ENCODE measurements around the gene NPC1L1. TPM values are rescaled to one million over a fixed set of nuclear protein-coding genes. Genes with fewer than 3 reads are reported as not detected.
A peak's percentile ranks its signal among the peaks of the same experiment; 100 is the strongest.
"Not testable (repeated sequence)": the region's sequence is repeated elsewhere in the genome, so short reads cannot be mapped to it uniquely, and the experiment has no call there.

The NPC1L1 gene
- total RNA-seq, 2 donors from 2014 or later, result 0.32 TPM; not detected in 1

- Mint-ChIP-seq H3K9me3 (no peaks in the 10 kb centered on the region), H3K4me1 (no peaks in the 10 kb centered on the region), H3K4me3 (no peak overlapping the region), H3K27me3 (peaks cover 4% of the 10 kb centered on the region), H3K36me3 (ENCODE audit: low read depth) (no peaks in the 10 kb centered on the region), H3K27ac (no peak overlapping the region)
- ATAC-seq (replicated peaks), result no peak
Measured at GRCh38 chr7:44511236-44511635, 29.9 kb downstream of the NPC1L1 start.

GRCh38 chr7:44508328-44509030 is 32.7 kb downstream of the NPC1L1 start:
- H3K4me3 Mint-ChIP-seq, result peak overlapping the region; percentile 19
- H3K4me1 Mint-ChIP-seq, result no peaks in the 10 kb centered on the region
- ATAC-seq (replicated peaks), result peak; percentile 64
- peaks cover 4% of the 10 kb centered on the region for H3K9me3 Mint-ChIP-seq
- H3K27ac Mint-ChIP-seq, result peak overlapping the region; percentile 77
- H3K36me3 Mint-ChIP-seq (ENCODE audit: low read depth), result no peaks in the 10 kb centered on the region
- peaks cover 4% of the 10 kb centered on the region for H3K27me3 Mint-ChIP-seq

DNA sequence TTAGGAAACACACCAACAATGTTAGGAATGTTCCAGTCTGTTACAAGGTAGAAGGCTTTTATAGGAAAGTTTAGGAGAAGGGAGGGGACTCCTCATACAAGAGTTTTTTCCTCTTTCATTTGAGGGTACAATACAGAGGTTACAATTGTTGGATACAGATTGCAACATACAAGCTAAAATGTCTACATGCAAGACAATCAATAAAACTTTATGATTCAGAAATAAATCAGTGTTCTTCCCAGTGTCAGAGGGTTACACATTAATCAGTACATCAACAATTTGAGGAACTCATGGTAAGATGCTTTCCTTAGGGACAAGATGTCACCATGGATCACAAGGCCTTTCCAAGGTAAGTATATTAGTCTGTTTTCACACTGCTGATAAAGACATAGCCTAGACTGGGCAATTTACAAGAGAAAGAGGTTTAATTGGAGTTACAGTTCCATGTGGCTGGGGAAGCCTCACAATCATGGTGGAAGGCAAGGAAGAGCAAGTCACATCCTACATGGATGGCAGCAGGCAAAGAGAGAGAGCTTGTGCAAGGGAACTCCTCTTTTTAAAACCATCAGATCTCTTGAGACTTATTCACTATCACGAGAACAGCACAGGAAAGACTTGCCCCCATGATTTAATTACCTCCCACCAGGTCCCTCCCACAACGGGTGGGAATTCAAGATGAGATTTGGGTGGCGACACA is 34.4 kb downstream of the NPC1L1 start:
- not testable (repeated sequence) for H3K36me3 Mint-ChIP-seq (ENCODE audit: low read depth); H3K9me3 Mint-ChIP-seq; H3K27ac Mint-ChIP-seq; H3K4me3 Mint-ChIP-seq; H3K4me1 Mint-ChIP-seq; ATAC-seq (replicated peaks); H3K27me3 Mint-ChIP-seq

GRCh38 chr7:44505595-44505994 is 35.5 kb downstream of the NPC1L1 start:
- Mint-ChIP-seq H3K36me3 (ENCODE audit: low read depth) (no peaks in the 10 kb centered on the region), H3K27ac (no peak overlapping the region), H3K9me3 (peaks cover 4% of the 10 kb centered on the region), H3K4me3 (no peak overlapping the region), H3K27me3 (no peaks in the 10 kb centered on the region), H3K4me1 (no peaks in the 10 kb centered on the region)
- ATAC-seq (replicated peaks), result peak; percentile 37

DNA sequence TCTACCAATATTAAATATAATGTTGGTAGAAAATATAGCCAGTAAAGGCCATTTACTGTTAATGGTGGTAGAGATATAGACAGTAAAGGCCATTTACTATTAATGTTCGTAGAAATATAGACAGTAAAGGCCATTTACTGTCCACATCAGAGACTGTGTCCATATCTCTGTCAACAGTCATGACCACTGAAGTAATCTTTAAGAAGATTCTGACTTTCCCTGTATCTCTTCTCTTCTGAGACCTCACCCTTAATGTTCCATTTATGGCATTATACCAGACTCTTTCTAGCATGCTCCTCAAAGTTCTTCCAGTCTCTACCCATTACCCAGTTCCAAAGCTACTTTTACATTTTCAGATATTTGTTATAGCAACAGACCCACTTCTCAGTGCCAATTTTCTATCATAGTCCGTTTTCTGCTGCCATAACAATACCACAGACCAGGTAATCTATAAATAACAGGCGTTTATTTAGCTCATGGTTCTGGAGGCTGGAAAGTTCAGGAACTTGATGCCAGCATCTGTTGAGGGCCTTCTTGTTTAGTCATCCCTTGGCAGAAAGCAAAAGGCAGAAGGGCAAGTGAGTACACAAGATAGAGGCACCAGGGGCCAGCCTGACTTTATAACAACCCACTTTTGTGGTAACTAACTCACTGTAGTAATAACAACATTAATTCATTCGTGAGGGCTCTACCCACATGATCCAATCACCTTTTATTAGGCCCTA is 42.7 kb downstream of the NPC1L1 start:
- no peaks in the 10 kb centered on the region for H3K4me1 Mint-ChIP-seq
- H3K4me3 Mint-ChIP-seq, result no peak overlapping the region
- ATAC-seq (replicated peaks), result no peak

GRCh38 chr7:44497155-44498027 is 43.7 kb downstream of the NPC1L1 start:
- Mint-ChIP-seq H3K27me3 (no peaks in the 10 kb centered on the region), H3K4me3 (no peak overlapping the region), H3K9me3 (no peaks in the 10 kb centered on the region), H3K4me1 (no peaks in the 10 kb centered on the region), H3K36me3 (ENCODE audit: low read depth) (no peaks in the 10 kb centered on the region), H3K27ac (no peak overlapping the region)
- no peak for ATAC-seq (replicated peaks)

More for the DNA sequence above, 42.7 kb downstream of the NPC1L1 start:
- no peak overlapping the region for H3K27ac Mint-ChIP-seq
- no peaks in the 10 kb centered on the region for H3K27me3 Mint-ChIP-seq
- H3K9me3 Mint-ChIP-seq, result no peaks in the 10 kb centered on the region
- no peaks in the 10 kb centered on the region for H3K36me3 Mint-ChIP-seq (ENCODE audit: low read depth)

- H3K27me3 Mint-ChIP-seq, result no peaks in the 10 kb centered on the region
- no peaks in the 10 kb centered on the region for H3K36me3 Mint-ChIP-seq (ENCODE audit: low read depth)
- no peak overlapping the region for H3K27ac Mint-ChIP-seq
- no peaks in the 10 kb centered on the region for H3K4me1 Mint-ChIP-seq
- ATAC-seq (replicated peaks), result no peak
- no peaks in the 10 kb centered on the region for H3K9me3 Mint-ChIP-seq
- no peak overlapping the region for H3K4me3 Mint-ChIP-seq
Measured at GRCh38 chr7:44496385-44496784, 44.7 kb downstream of the NPC1L1 start.

DNA sequence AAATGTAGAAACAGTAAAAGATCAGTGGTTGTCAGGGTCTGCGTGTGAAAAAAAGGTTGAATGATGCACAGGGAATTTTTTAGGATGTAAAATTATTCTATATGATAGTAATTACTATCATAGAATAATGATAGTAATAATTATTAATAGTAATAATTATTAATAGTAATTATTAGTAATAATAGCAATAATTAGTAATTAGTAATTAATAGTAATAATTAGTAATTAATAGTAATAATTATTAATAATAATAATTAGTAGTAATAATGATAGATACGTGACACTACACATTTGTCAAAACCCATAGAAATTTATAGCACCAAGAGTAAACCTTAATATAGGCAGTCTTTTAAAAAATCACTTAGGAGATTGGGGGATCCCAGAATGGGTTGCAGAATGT is 46.2 kb downstream of the NPC1L1 start:
- no peak overlapping the region for H3K27ac Mint-ChIP-seq
- no peak for ATAC-seq (replicated peaks)
- H3K27me3 Mint-ChIP-seq, result no peaks in the 10 kb centered on the region
- H3K9me3 Mint-ChIP-seq, result no peaks in the 10 kb centered on the region
- no peak overlapping the region for H3K4me3 Mint-ChIP-seq
- H3K36me3 Mint-ChIP-seq (ENCODE audit: low read depth), result peaks cover 2% of the 10 kb centered on the region
- peaks cover 5% of the 10 kb centered on the region for H3K4me1 Mint-ChIP-seq

- H3K27ac Mint-ChIP-seq, result peak overlapping the region; percentile 87
- H3K4me1 Mint-ChIP-seq, result peaks cover 23% of the 10 kb centered on the region
- H3K4me3 Mint-ChIP-seq, result peak overlapping the region; percentile 85
- ATAC-seq (replicated peaks), result no peak
- no peaks in the 10 kb centered on the region for H3K27me3 Mint-ChIP-seq
- H3K9me3 Mint-ChIP-seq, result no peaks in the 10 kb centered on the region
- peaks cover 29% of the 10 kb centered on the region for H3K36me3 Mint-ChIP-seq (ENCODE audit: low read depth)
Measured at GRCh38 chr7:44491229-44491628, 49.9 kb downstream of the NPC1L1 start.

GRCh38 chr7:44490351-44491200 is 50.6 kb downstream of the NPC1L1 start, which contains the start of gene NUDCD3:
Gene NUDCD3 (minus strand): TSS chr7:44490658. CDS start chr7:44490600, 58 bp downstream.
- Mint-ChIP-seq H3K4me1 (peaks cover 29% of the 10 kb centered on the region), H3K36me3 (ENCODE audit: low read depth) (peaks cover 35% of the 10 kb centered on the region), H3K27me3 (no peaks in the 10 kb centered on the region), H3K9me3 (no peaks in the 10 kb centered on the region), H3K27ac (peak within 1 kb of the TSS; percentile 87), H3K4me3 (peak within 1 kb of the TSS; percentile 85)
- peak; percentile 90 for ATAC-seq (replicated peaks)

- H3K27ac Mint-ChIP-seq, result peak overlapping the region; percentile 87
- H3K36me3 Mint-ChIP-seq (ENCODE audit: low read depth), result peaks cover 41% of the 10 kb centered on the region
- peak; percentile 62 for ATAC-seq (replicated peaks)
- peaks cover 29% of the 10 kb centered on the region for H3K4me1 Mint-ChIP-seq
- peak overlapping the region; percentile 85 for H3K4me3 Mint-ChIP-seq
- no peaks in the 10 kb centered on the region for H3K9me3 Mint-ChIP-seq
- H3K27me3 Mint-ChIP-seq, result no peaks in the 10 kb centered on the region
Measured at GRCh38 chr7:44489955-44490350, 51.2 kb downstream of the NPC1L1 start.

GRCh38 chr7:44488955-44489354 is 52.2 kb downstream of the NPC1L1 start:
- ATAC-seq (replicated peaks), result no peak
- Mint-ChIP-seq H3K27ac (peak overlapping the region; percentile 87), H3K4me1 (peaks cover 36% of the 10 kb centered on the region), H3K9me3 (no peaks in the 10 kb centered on the region), H3K36me3 (ENCODE audit: low read depth) (peaks cover 51% of the 10 kb centered on the region), H3K27me3 (no peaks in the 10 kb centered on the region), H3K4me3 (peak overlapping the region; percentile 85)

GRCh38 chr7:44486693-44487092 is 54.4 kb downstream of the NPC1L1 start:
- H3K27me3 Mint-ChIP-seq, result no peaks in the 10 kb centered on the region
- H3K4me3 Mint-ChIP-seq, result peak overlapping the region; percentile 25
- no peak overlapping the region for H3K27ac Mint-ChIP-seq
- peaks cover 74% of the 10 kb centered on the region for H3K36me3 Mint-ChIP-seq (ENCODE audit: low read depth)
- H3K4me1 Mint-ChIP-seq, result peaks cover 47% of the 10 kb centered on the region
- no peak for ATAC-seq (replicated peaks)
- H3K9me3 Mint-ChIP-seq, result peaks cover 4% of the 10 kb centered on the region

All from activated T-helper 17 cell treated with anti-CD3 and anti-CD28 coated beads, Interleukin-2, amount 50 U/mL, for 72 hours (primary cell).